Urothelium cell line (cell line): Measurements from ENCODE around the gene KIAA0319L.

Experiments used
- DNase-seq: peaks from one replicate; pipeline ENCODE4 v3.0.0; 2011; ENCODE audit warnings: low spot score, mixed read lengths
- FAIRE-seq: peaks from 2 replicates; lab custom pipeline; 2011; peaks lifted over from hg19 to GRCh38; lab: Jason Lieb, UNC

Gene KIAA0319L

GRCh38 chr1:35539824-35540261 is 17.4 kb downstream of the KIAA0319L start:
- DNase-seq (no peak), FAIRE-seq (no peak)

- FAIRE-seq (no peak), DNase-seq (no peak)
Measured at GRCh38 chr1:35539073-35539823, 18.0 kb downstream of the KIAA0319L start.

- DNase-seq, result no peak
- no peak for FAIRE-seq
Measured at GRCh38 chr1:35537806-35538205, 19.4 kb downstream of the KIAA0319L start.

DNA sequence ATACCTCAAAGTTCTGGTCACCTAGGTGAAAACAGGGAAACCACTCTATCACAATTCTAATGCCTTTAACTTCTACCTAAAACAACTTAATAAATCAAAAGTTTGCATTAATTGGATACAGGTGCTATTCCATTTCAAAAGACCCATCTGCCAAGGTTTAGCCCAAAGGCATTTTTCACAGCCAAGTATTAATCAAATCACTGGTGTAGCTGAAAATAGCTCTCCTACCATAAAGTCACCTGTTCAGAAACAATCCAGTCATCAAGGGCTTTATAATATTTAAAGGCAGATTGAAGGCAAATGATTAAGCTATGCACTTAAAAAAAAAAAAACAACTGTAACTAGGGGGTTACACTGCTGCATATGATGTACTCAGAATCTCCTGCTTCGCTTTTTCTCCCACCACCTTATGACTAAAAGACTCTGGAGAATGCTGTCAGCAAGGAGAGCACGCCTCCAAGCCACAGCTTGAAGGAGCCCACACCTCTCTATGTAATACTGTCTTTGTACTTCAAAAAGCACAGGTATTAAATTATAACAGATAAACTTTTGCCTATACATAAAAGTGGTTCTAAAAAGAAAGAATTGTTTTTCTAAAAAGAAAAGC is 20.5 kb downstream of the KIAA0319L start:
- DNase-seq (no peak), FAIRE-seq (no peak)

DNA sequence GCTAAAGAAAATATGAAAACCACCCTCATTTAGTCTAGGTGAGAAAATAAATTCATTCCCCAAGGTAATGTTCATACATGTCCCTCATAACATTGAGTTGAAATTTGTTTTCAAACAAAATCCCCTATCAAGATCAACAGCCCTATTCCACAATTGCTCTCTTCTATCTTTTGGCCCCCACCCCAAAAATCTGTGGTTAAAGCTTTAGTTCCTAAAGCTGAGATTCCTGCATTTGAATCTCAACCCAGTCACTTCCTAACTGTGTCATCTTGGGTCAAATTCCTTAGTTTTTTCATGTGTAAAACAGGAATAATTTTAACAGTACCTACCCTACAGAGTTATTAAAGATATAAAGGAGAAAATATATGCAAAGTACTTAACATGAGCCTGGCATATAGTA is 22.0 kb downstream of the KIAA0319L start:
- no peak for FAIRE-seq
- no peak for DNase-seq

- no peak for FAIRE-seq
Measured at GRCh38 chr1:35533586-35533985, 23.6 kb downstream of the KIAA0319L start.

GRCh38 chr1:35532497-35533223 is 24.5 kb downstream of the KIAA0319L start:
- DNase-seq (no peak), FAIRE-seq (no peak)

More at GRCh38 chr1:35533586-35533985, 23.6 kb downstream of the KIAA0319L start:
- no peak for DNase-seq

GRCh38 chr1:35531368-35531767 is 25.8 kb downstream of the KIAA0319L start:
- FAIRE-seq (no peak), DNase-seq (no peak)

- no peak for DNase-seq
- no peak for FAIRE-seq
Measured at GRCh38 chr1:35530946-35531345, 26.3 kb downstream of the KIAA0319L start.

- DNase-seq (no peak), FAIRE-seq (no peak)
Measured at GRCh38 chr1:35530168-35530567, 27.0 kb downstream of the KIAA0319L start.

GRCh38 chr1:35524106-35524505 is 33.1 kb downstream of the KIAA0319L start:
- DNase-seq, result no peak
- FAIRE-seq, result no peak

- FAIRE-seq (no peak), DNase-seq (no peak)
Measured at GRCh38 chr1:35519432-35519831, 37.8 kb downstream of the KIAA0319L start.

GRCh38 chr1:35518183-35518582 is 39.0 kb downstream of the KIAA0319L start:
- FAIRE-seq, result no peak
- no peak for DNase-seq

- no peak for DNase-seq
- no peak for FAIRE-seq
Measured at GRCh38 chr1:35511305-35511704, 45.9 kb downstream of the KIAA0319L start.

DNA sequence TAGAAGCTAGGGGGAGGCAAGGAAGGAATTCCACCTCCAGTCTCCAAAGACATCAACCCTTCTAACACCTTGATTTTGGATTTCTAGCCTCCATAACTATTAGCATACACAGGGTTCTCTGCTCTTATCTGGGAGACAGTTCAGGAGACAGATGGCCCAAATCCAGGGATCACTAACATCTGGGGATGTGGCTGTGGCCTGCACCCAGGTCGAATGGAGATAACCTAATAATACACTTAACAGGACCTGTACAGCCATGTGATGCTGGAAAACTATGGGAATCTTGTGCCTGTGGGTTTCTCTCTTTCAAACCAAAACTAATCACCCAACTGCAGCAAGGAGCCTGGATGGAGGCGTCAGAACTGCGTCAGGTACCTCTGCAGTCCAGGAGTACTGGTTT is 47.6 kb downstream of the KIAA0319L start:
- FAIRE-seq (no peak), DNase-seq (no peak)

DNA sequence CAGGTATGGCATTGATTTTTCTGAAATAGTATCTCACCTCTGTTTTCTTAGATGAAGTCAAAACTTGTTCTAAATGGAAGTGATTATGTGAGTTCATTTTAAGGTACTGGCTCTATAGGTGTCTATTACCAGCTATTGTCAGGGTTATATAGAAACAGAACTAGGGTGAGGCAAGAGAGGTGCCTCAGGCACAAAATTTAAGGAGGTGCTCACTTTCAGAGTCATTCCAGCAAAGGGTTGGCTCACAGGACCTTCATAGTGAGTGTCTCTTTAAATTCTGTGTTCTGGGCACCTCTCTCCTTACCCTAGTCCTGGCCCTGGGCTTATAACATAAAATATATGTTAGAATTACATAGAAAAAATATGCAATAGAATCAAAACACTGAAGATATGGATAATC is 49.3 kb downstream of the KIAA0319L start:
- DNase-seq (no peak), FAIRE-seq (no peak)

DNA sequence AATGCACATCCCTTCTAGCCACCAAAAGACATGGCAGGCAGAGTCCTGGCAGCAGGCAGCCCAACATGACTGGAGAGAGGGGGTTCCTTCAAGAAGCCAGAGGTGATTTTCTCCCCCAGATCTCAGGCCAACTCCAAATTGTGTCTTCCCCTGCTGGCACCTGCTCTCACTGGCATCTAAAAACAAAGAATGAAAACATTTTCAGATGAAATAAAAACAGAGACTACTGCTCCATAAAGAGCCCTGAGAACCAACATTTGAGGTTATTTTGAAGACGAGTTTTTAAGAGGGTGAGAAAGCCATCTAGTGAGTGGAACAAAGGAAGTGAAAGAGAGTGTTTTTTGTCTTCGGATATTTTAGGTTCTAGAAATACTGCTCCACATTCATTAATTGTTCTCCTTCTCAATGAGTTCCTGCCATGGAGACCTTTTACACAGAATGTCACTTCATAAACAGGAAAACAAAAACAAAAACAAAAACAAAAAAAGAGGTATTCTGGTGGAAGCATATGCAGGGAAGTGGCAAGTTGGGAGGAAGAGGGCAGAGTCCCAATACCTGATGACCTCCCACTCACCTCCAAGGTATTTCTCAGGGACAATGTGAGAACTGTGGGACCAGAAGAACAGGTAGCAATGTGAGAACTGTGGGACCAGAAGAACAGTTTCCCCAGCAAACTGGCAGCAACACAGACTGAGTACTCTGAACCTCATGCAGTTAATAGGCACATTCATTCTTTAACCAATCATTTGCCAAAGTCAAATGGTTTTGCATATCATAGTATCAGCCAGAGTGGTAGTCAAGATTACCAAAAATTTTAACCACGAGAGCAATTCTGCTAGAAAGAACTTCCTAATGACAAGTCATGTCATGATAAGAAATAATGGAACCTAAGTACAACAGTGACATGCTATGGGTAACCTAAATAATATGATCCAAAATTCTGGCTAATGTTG is 50.0 kb downstream of the KIAA0319L start:
- DNase-seq (no peak), FAIRE-seq (no peak)

GRCh38 chr1:35505911-35506798 is 51.0 kb downstream of the KIAA0319L start:
- FAIRE-seq (peak; percentile 61), DNase-seq (no peak)

DNA sequence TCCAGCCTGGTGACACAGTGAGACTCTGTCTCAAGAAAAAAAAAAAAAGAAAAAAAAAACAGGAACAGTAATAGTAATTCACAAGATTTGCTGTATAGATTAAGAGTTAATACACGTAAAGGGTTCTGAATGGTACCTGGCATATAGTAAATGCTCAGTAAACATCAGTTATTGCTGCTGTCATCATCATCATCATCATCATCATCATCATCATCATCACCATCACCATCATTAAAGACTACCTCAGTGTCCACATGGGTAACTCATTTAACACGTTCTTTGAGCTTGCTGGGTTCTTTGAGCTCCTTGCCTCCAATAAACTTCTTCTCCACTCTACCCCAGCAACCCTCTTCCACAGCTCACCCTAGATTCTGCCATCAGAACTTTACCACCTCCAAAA is 55.0 kb downstream of the KIAA0319L start:
- no peak for DNase-seq
- no peak for FAIRE-seq

GRCh38 chr1:35500439-35500838 is 56.8 kb downstream of the KIAA0319L start:
- DNase-seq (no peak), FAIRE-seq (no peak)
